HepG2 (cell line): ENCODE results near the gene EBF4. TPM values are rescaled to one million over a fixed set of nuclear protein-coding genes. Genes with fewer than 3 reads are reported as not detected.

Experiments
- ATAC-seq: fragments of 200-7000 bp; cut with Tn5 transposase; 3 replicates; pipeline ENCODE4 v1.9.1; 2020; ENCODE audit warnings: mild to moderate bottlenecking, moderate library complexity
- BruUV-seq: library from RNA; stranded (reverse); fragments of 400-500 nt; replicated peaks from 2 replicates; lab custom pipeline; 2021; lab: Mats Ljungman, UMichigan
- CTCF ChIA-PET: fragments of 300-600 bp; formaldehyde crosslinking; extraction: SDS; loops from one replicate; lab custom pipeline; 2021; ENCODE audit warnings: low total read pairs, inconsistent platforms, low intra/inter-chr PET ratio; lab: Yijun Ruan, JAX
- POLR2A ChIA-PET: fragments of 350-600 bp; sonication (Branson Sonifier 250); formaldehyde crosslinking; loops from one replicate; lab custom pipeline; 2020; ENCODE audit warnings: antibody characterized with exemption, inconsistent platforms; lab: Yijun Ruan, JAX
- DNase-seq: peaks from one replicate; pipeline ENCODE4 v3.0.0-alpha.2; 2015; ENCODE audit warnings: low spot score
- FAIRE-seq: peaks from 3 replicates; lab custom pipeline; 2011; peaks lifted over from hg19 to GRCh38; lab: Jason Lieb, UNC
- H2AFZ ChIP-seq: one replicate; pipeline ENCODE4 v1.6.1; 2011; ENCODE audit warnings: low read length, inconsistent platforms
- H3K27ac ChIP-seq: fragments of 300-600 bp; 3 replicates; pipeline ENCODE4 v1.8.0; 2011; ENCODE audit warnings: mixed run types, mild to moderate bottlenecking, mixed read lengths, low read length, inconsistent platforms; ENCODE audit not compliant: insufficient read depth; ENCODE audit errors: extremely low read length
- H3K27me3 ChIP-seq, 2 experiments: fragments of 200-600 bp in 1 of 2; 2 replicates in 1 of 2; 3 replicates in 1 of 2; pipeline versions ENCODE4 v1.6.0 to v1.8.0; 2011; ENCODE audit warnings: low read length in 2 of 2, mild to moderate bottlenecking in 2 of 2, moderate library complexity in 2 of 2, inconsistent platforms in 1 of 2; ENCODE audit not compliant: insufficient read depth in 2 of 2, control insufficient read depth in 1 of 2
- H3K36me3 ChIP-seq, 2 experiments: fragments of 200-600 bp in 1 of 2; replicated peaks in 1 of 2; 2 replicates in 1 of 2; 3 replicates in 1 of 2; pipeline versions ENCODE4 v1.5.1 to v1.8.0; 2011; ENCODE audit warnings: low read length in 2 of 2, inconsistent platforms in 1 of 2; ENCODE audit not compliant: insufficient read depth in 2 of 2, control insufficient read depth in 1 of 2
- H3K4me1 ChIP-seq: 2 replicates; pipeline ENCODE4 v1.5.1; 2012; ENCODE audit warnings: low read length, inconsistent platforms; ENCODE audit not compliant: insufficient read depth
- H3K4me2 ChIP-seq: 2 replicates; pipeline ENCODE4 v1.6.0; 2011; ENCODE audit warnings: low read depth, low read length, inconsistent platforms
- H3K4me3 ChIP-seq, 3 experiments: fragments of 200-600 bp in 1 of 3; sonication (generic), shearing (Covaris generic) in 1 of 3; replicated peaks in 1 of 3; 2 replicates each; pipeline ENCODE4 v1.5.1; 2011 to 2016; ENCODE audit warnings: low read length in 3 of 3, inconsistent platforms in 2 of 3, low read depth in 2 of 3, mild to moderate bottlenecking in 2 of 3, control low read depth in 1 of 3, mixed read lengths in 1 of 3; ENCODE audit not compliant: insufficient read depth in 1 of 3
- H3K79me2 ChIP-seq: one replicate; pipeline ENCODE4 v1.6.1; 2011; ENCODE audit warnings: low read length, inconsistent platforms; ENCODE audit not compliant: insufficient read depth
- H3K9ac ChIP-seq: 2 replicates; pipeline ENCODE4 v1.6.0; 2011; ENCODE audit warnings: mild to moderate bottlenecking, low read depth, low read length, inconsistent platforms; ENCODE audit not compliant: insufficient read depth
- H3K9me3 ChIP-seq: 2 replicates; pipeline ENCODE4 v1.5.1; 2012; ENCODE audit warnings: mild to moderate bottlenecking, low read length
- H4K20me1 ChIP-seq: 2 replicates; pipeline ENCODE4 v1.6.0; 2011; ENCODE audit warnings: inconsistent platforms, mild to moderate bottlenecking, low read length, moderate library complexity; ENCODE audit not compliant: insufficient read depth
- CAMTA2 ChIP-seq: sonication (generic); formaldehyde crosslinking; IDR thresholded peaks from 2 replicates; pipeline ENCODE4 v1.4.0; 2020; ENCODE audit warnings: mild to moderate bottlenecking, missing genetic modification reagents, borderline replicate concordance
- MIER2 ChIP-seq: IDR thresholded peaks from 2 replicates; pipeline ENCODE4 v1.6.1; 2016; ENCODE audit warnings: missing biosample characterization, missing genetic modification reagents
- SP4 ChIP-seq: sonication (generic); formaldehyde crosslinking; IDR thresholded peaks from 2 replicates; pipeline ENCODE4 v1.8.1; 2023; ENCODE audit warnings: mild to moderate bottlenecking, missing genetic modification reagents
- TAF1 ChIP-seq: sonication (generic); formaldehyde crosslinking; IDR thresholded peaks from 2 replicates; pipeline ENCODE4 v1.4.0; 2020; ENCODE audit warnings: missing genetic modification reagents
- TARDBP ChIP-seq: sonication (generic); formaldehyde crosslinking; IDR thresholded peaks from 2 replicates; pipeline ENCODE4 v1.8.0; 2022; ENCODE audit warnings: mild to moderate bottlenecking, missing genetic modification reagents
- ZBTB25 ChIP-seq: IDR thresholded peaks from 2 replicates; pipeline ENCODE4 v1.6.1; 2018; ENCODE audit warnings: missing genetic modification reagents
- ZNF256 ChIP-seq: sonication (generic); formaldehyde crosslinking; conservative IDR thresholded peaks from 2 replicates; pipeline ENCODE4 v1.4.0; 2020; ENCODE audit warnings: missing genetic modification reagents
- ZNF260 ChIP-seq: sonication (generic); formaldehyde crosslinking; IDR thresholded peaks from 2 replicates; pipeline ENCODE4 v1.4.0; 2020; ENCODE audit warnings: missing genetic modification reagents, low read depth, mild to moderate bottlenecking, borderline replicate concordance
- ZNF451 ChIP-seq: sonication (generic); formaldehyde crosslinking; IDR thresholded peaks from 2 replicates; pipeline ENCODE4 v1.5.0; 2020; ENCODE audit warnings: mild to moderate bottlenecking, missing genetic modification reagents
- WGBS: methylation state at CpG from one replicate; pipeline ENCODE4 v1.1.6; 2017; ENCODE audit warnings: low lambda C conversion rate; 5-methylcytosine and 5-hydroxymethylcytosine counted together
- in situ Hi-C: cut with HindIII; loops from 2 replicates; pipeline ENCODE4 v1.10.0; 2017; ENCODE audit warnings: low pct_unique_long_range_greater_than_20kb; ENCODE audit not compliant: extremely low pct_ligation_motif_present
- intact Hi-C: fragments of 100-400 bp; cut with micrococcal nuclease; formaldehyde crosslinking; loops from one replicate; pipeline ENCODE4 v1.10.0; 2022; ENCODE audit not compliant: unreplicated experiment
- polyA plus RNA-seq, 8 experiments: library from polyadenylated mRNA; depleted of rRNA in 3 of 8; stranded (reverse) in 7 of 8; unstranded in 1 of 8; fragments of >200 nt; fragmentation: Illumina TruSeq in 4 of 8; extraction: Trizol in 4 of 8; gene quantifications; 2 replicates each; pipeline versions ENCODE4 v1.2.1 to v1.2.3, GENCODE V29; 2011 to 2016; ENCODE audit warnings: low read depth in 4 of 8, missing spikeins in 1 of 8, mixed read lengths in 1 of 8; ENCODE audit not compliant: insufficient read depth in 1 of 8
- total RNA-seq, 5 experiments: library from RNA; depleted of rRNA; stranded (reverse); fragments of >200 nt; fragmentation: Illumina TruSeq; extraction: Trizol; gene quantifications; 2 replicates each; pipeline ENCODE4 v1.2.3, GENCODE V29; 2016; ENCODE audit warnings: low read depth in 1 of 5
- TF ChIP-seq, protein P1 (sequence below): sonication (generic); formaldehyde crosslinking; IDR thresholded peaks from 2 replicates; pipeline ENCODE4 v1.5.1; 2020; ENCODE audit warnings: mild to moderate bottlenecking, moderate library complexity, missing genetic modification reagents
- TF ChIP-seq, protein P2 (sequence below): sonication (generic); formaldehyde crosslinking; IDR thresholded peaks from 2 replicates; pipeline ENCODE4 v1.5.0; 2020; ENCODE audit warnings: mild to moderate bottlenecking, missing genetic modification reagents, moderate library complexity

Gene EBF4
- total and polyA plus RNA-seq, 2 of the 13 experiments (the other 11 are each of a cell fraction or from before 2014, with no cell fraction given), result 0.84 to 2.2 TPM

DNA sequence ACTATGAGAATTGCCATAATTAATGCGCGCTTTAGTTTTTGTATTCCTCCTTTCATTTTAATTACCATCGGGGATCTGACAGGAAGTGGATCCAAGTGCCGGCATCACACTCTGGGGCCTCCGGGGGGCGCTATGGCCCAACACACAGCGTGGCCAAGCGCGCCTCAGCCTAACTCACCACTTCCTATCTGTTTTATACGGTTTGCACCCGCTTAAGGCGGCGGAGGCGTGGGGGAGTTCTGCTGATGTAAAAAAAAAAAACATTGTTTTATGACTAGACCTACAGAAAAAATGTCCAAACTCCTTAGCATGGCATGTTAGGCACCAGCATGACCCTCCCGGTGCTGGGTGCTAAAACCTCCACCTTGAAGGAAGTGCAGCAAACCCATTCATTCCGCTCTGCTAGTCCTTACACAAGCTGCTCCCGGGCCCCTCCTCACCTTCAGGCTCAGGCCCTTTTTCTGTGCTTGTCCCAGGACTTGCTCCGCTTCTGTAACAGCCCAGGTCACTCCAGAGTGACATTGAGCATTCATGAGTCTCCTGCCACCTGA is 4.5 kb upstream of the EBF4 start (continued):
- TF ChIP-seq, protein P1, sequence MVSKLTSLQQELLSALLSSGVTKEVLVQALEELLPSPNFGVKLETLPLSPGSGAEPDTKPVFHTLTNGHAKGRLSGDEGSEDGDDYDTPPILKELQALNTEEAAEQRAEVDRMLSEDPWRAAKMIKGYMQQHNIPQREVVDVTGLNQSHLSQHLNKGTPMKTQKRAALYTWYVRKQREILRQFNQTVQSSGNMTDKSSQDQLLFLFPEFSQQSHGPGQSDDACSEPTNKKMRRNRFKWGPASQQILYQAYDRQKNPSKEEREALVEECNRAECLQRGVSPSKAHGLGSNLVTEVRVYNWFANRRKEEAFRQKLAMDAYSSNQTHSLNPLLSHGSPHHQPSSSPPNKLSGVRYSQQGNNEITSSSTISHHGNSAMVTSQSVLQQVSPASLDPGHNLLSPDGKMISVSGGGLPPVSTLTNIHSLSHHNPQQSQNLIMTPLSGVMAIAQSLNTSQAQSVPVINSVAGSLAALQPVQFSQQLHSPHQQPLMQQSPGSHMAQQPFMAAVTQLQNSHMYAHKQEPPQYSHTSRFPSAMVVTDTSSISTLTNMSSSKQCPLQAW (CRISPR knock-in tag), result 0 out of 2 replicates have a peak, but pooled peaks have one; percentile 37
- TF ChIP-seq, protein P2, sequence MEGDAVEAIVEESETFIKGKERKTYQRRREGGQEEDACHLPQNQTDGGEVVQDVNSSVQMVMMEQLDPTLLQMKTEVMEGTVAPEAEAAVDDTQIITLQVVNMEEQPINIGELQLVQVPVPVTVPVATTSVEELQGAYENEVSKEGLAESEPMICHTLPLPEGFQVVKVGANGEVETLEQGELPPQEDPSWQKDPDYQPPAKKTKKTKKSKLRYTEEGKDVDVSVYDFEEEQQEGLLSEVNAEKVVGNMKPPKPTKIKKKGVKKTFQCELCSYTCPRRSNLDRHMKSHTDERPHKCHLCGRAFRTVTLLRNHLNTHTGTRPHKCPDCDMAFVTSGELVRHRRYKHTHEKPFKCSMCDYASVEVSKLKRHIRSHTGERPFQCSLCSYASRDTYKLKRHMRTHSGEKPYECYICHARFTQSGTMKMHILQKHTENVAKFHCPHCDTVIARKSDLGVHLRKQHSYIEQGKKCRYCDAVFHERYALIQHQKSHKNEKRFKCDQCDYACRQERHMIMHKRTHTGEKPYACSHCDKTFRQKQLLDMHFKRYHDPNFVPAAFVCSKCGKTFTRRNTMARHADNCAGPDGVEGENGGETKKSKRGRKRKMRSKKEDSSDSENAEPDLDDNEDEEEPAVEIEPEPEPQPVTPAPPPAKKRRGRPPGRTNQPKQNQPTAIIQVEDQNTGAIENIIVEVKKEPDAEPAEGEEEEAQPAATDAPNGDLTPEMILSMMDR (CRISPR knock-in tag), result peak; percentile 74
- 0 out of 2 replicates have a peak, but pooled peaks have one; percentile 42 for TF ChIP-seq CAMTA2 (CRISPR knock-in tag)
- TF ChIP-seq MIER2 (CRISPR knock-in tag), result no peak
- 0 out of 2 replicates have a peak, but pooled peaks have one; percentile 30 for TF ChIP-seq ZNF451
- TF ChIP-seq, all 625 proteins: peak for 26

DNA sequence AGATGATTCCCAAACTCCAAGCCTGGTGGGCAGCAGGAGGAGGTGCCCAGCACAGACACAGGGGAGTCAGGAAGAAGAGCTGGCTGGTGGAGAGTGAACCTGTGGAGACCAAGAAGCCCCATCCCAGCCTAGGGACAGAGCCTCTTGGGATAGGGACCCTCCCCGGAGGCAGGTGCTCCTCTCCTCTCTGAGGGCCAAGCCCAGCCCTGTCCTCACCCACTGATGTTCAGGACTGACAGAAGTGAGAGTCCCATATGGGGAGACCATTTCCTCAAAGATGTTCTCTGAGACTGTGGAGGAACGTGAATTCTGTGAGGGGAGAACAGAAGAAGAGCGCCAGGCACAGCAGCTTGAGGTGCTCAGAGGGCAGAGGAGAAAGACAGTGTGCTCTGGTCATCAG is 2.4 kb upstream of the EBF4 start:
- FAIRE-seq (no peak), DNase-seq (no peak), ATAC-seq (no peak)
- POLR2A ChIA-PET, result interaction anchor here (1.9 kb wide), 1 partner anchor 38 kb away, joined by 10 read pairs; the partner anchor contains the start of gene NOP56
- H3K27me3 ChIP-seq, result peaks cover 23 to 87% of the 10 kb centered on the region in 2 experiments
- no peaks in the 10 kb centered on the region for H3K79me2 ChIP-seq
- no peaks in the 10 kb centered on the region for H3K9me3 ChIP-seq
- peaks cover 6% of the 10 kb centered on the region; the same call in 1 of the 2 replicates for H4K20me1 ChIP-seq
- no peak for TF ChIP-seq ZNF256 (CRISPR knock-in tag)
- no peak for TF ChIP-seq TARDBP (CRISPR knock-in tag)
- TF ChIP-seq ZBTB25, result no peak
- no peak for TF ChIP-seq SP4 (CRISPR knock-in tag)
- no peak for TF ChIP-seq TAF1 (CRISPR knock-in tag)
- TF ChIP-seq ZNF260 (CRISPR knock-in tag), result no peak
- no TSS peak for BruUV-seq
- peaks cover 16% of the 10 kb centered on the region for H3K4me1 ChIP-seq
- H2AFZ ChIP-seq, result no peak overlapping the region
- intact Hi-C loops, result no loop called here
- CTCF ChIA-PET, result no interaction called here
- 16% methylated on average over 3 of the region's 3 CpGs for WGBS
- no peak overlapping the region for H3K4me2 ChIP-seq
- H3K36me3 ChIP-seq, result no peaks in the 10 kb centered on the region
- in situ Hi-C loops, result no loop called here
- no peak overlapping the region for H3K9ac ChIP-seq
- no peak overlapping the region for H3K4me3 ChIP-seq
- no peak overlapping the region for H3K27ac ChIP-seq
